Measurements from ENCODE around the gene NRL.
A peak's percentile ranks its signal among the peaks of the same experiment; 100 is the strongest.

NRL gene

GRCh38 chr14:24094841-24095270, 19.9 kb downstream of the NRL start:
- no peak for TF ChIP-seq CTCF (IDR thresholded peaks at IDR 0.05; ENCODE audit: low read depth, low read length, missing control alignments)
- DNase-seq (ENCODE audit: extremely low read depth, low read depth) = no peak

DNA sequence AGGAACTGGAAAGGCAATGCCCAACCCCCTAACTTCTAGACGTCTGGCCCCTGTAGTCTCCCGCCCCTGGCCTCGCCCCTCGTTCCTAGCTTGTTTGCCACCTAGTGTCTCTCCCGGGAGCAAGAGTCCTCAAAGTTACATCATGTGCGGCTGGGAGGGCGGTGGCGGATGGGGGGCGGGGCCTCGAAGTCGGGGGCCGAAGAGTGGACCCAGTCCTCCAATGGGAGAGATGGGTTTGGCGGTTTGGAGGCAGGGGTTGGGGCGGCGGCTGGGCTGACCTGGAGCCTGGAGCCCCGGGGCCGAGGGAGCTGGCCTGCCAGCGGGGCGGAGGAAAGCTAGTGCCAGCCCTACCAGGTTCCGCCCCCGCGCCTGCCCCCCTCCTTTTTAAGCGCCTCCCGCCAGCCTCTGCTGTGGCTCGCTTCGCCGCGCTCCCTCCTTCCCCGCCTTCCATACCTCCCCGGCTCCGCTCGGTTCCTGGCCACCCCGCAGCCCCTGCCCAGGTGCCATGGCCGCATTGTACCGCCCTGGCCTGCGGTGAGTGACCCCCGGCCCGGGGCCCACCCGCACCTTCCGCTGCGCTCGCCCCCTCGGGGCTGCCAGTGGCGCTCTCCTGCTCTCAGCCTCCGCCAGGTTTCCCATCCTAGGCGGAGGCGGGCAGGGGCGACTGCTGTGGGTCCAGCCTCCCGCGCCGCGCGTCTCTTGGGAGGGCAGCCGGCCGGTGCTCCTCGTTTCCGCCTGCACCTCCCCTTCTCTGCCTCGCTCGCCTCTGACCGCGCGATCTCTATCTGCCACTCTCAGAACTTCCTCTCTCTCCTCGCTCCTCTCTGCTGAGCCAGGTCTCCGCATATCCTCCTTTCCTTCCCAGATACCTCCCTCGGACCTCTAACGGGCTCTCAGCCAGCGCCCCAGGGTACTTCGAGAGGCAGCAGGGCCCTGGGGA, 20.6 kb downstream of the NRL start, which contains the start of gene PCK2:
TSS of gene PCK2 (plus strand) at position 411 of the 940 bp plus-strand sequence. CDS start at position 506, 95 bp downstream.
- peak within 1 kb of the TSS; percentile 89 for H3K4me3 ChIP-seq (replicated peaks; ENCODE audit: low read depth, low read length)
- no peak for TF ChIP-seq CTCF (IDR thresholded peaks at IDR 0.05; ENCODE audit: low read depth, low read length, missing control alignments)
- peak; percentile 56 for DNase-seq (ENCODE audit: extremely low read depth, low read depth)

More at GRCh38 chr14:24094841-24095270, 19.9 kb downstream of the NRL start:
- H3K4me3 ChIP-seq (replicated peaks; ENCODE audit: low read depth, low read length) = peak overlapping the region; percentile 89

- H3K4me3 ChIP-seq (replicated peaks; ENCODE audit: low read depth, low read length) = no peak overlapping the region; the same call in 1 of the 2 replicates
- TF ChIP-seq CTCF (IDR thresholded peaks at IDR 0.05; ENCODE audit: low read depth, low read length, missing control alignments) = no peak
- DNase-seq (ENCODE audit: extremely low read depth, low read depth) = no peak
Measured at GRCh38 chr14:24093207-24093900, 21.4 kb downstream of the NRL start.

DNA sequence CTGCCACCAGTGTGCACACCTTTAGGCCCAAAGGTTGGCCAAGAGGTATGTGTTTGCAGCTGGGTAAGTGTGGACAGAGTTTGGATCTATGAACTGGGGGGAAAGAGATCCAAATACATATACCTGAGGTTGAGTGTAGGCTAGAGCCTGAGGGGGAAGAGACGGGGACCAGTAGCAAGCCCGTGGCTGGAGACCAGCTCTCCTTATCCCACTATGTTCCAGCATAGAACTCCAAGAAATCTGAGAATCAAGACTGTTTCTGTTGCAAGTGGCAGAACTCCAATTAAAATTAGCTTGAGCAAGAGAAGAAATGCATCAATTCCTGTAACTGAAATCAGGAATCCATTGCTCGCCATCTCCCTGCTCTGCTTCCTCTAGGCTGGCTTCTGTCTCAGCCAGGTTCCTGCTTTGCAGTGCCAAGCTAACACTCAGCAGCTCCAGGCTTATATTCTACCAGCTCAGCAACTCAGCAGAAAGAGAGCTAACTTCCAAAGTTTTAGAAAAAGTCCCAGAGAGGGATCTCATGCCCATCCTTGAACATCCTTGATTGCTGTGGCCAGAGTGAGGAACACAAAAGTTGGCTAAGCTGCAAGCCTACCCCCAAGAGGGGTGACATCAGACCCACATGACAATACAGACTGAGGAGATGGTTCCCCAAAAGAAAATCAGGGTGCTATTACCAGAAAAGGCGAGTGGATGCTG, 22.1 kb downstream of the NRL start:
- no peak overlapping the region for H3K4me3 ChIP-seq (replicated peaks; ENCODE audit: low read depth, low read length)
- DNase-seq (ENCODE audit: extremely low read depth, low read depth) = no peak
- no peak for TF ChIP-seq CTCF (IDR thresholded peaks at IDR 0.05; ENCODE audit: low read depth, low read length, missing control alignments)

GRCh38 chr14:24092110-24092504, 22.6 kb downstream of the NRL start:
- TF ChIP-seq CTCF (IDR thresholded peaks at IDR 0.05; ENCODE audit: low read depth, low read length, missing control alignments) = no peak
- DNase-seq (ENCODE audit: extremely low read depth, low read depth) = no peak

GRCh38 chr14:24089890-24090289, 24.9 kb downstream of the NRL start:
- DNase-seq (ENCODE audit: extremely low read depth, low read depth) = no peak
- no peak for TF ChIP-seq CTCF (IDR thresholded peaks at IDR 0.05; ENCODE audit: low read depth, low read length, missing control alignments)
- no peak overlapping the region for H3K4me3 ChIP-seq (replicated peaks; ENCODE audit: low read depth, low read length)

More at GRCh38 chr14:24092110-24092504, 22.6 kb downstream of the NRL start:
- no peak overlapping the region for H3K4me3 ChIP-seq (replicated peaks; ENCODE audit: low read depth, low read length)

All from HFF-Myc (cell line).